Calu3 (cell line): ENCODE measurements around the gene SYT12. TPM values are rescaled to one million over a fixed set of nuclear protein-coding genes. Genes with fewer than 3 reads are reported as not detected.

Experiments
- BruUV-seq: library from RNA; stranded (reverse); fragments of 400-500 nt; replicated peaks from 2 replicates; lab custom pipeline; 2021; lab: Mats Ljungman, UMichigan
- CTCF ChIA-PET: fragments of 300-600 bp; sonication (Branson Sonifier 250); formaldehyde crosslinking; loops from one replicate; lab custom pipeline; 2022; ENCODE audit warnings: antibody characterized with exemption; lab: Charles Lee
- DNase-seq: peaks from one replicate; pipeline ENCODE4 v3.0.0; 2022
- H3K27ac Mint-ChIP-seq: one replicate; pipeline ENCODE4 v1.8.0; 2022; ENCODE audit warnings: mixed read lengths; ENCODE audit not compliant: unreplicated experiment
- H3K27me3 Mint-ChIP-seq: one replicate; pipeline ENCODE4 v1.8.0; 2022; ENCODE audit warnings: mixed read lengths; ENCODE audit not compliant: unreplicated experiment
- H3K36me3 Mint-ChIP-seq: one replicate; pipeline ENCODE4 v1.8.0; 2022; ENCODE audit warnings: mild to moderate bottlenecking, moderate library complexity, mixed read lengths; ENCODE audit not compliant: insufficient read depth, unreplicated experiment
- H3K4me1 Mint-ChIP-seq: one replicate; pipeline ENCODE4 v1.8.0; 2022; ENCODE audit warnings: mild to moderate bottlenecking, low read depth, mixed read lengths; ENCODE audit not compliant: unreplicated experiment
- H3K4me3 Mint-ChIP-seq: one replicate; pipeline ENCODE4 v1.8.0; 2022; ENCODE audit warnings: mild to moderate bottlenecking, low read depth, moderate library complexity, mixed read lengths; ENCODE audit not compliant: unreplicated experiment
- H3K9me3 Mint-ChIP-seq: one replicate; pipeline ENCODE4 v1.8.0; 2022; ENCODE audit warnings: low read depth, mixed read lengths; ENCODE audit not compliant: unreplicated experiment
- intact Hi-C: fragments of 100-400 bp; cut with micrococcal nuclease; formaldehyde crosslinking; loops from one replicate; pipeline ENCODE4 v1.10.0; 2022; ENCODE audit not compliant: unreplicated experiment
- total RNA-seq: library from RNA; stranded (reverse); gene quantifications from 2 replicates; pipeline ENCODE4 v1.2.3, GENCODE V29; 2022
- TF ChIP-seq, protein P1 (sequence below): fragments of 200-600 bp; IDR thresholded peaks from one replicate; pipeline ENCODE4 v1.8.0; 2022; ENCODE audit warnings: antibody characterized with exemption; ENCODE audit not compliant: unreplicated experiment

SYT12 gene
- total RNA-seq, 1 experiment from 2014 or later: 6.4 TPM

DNA sequence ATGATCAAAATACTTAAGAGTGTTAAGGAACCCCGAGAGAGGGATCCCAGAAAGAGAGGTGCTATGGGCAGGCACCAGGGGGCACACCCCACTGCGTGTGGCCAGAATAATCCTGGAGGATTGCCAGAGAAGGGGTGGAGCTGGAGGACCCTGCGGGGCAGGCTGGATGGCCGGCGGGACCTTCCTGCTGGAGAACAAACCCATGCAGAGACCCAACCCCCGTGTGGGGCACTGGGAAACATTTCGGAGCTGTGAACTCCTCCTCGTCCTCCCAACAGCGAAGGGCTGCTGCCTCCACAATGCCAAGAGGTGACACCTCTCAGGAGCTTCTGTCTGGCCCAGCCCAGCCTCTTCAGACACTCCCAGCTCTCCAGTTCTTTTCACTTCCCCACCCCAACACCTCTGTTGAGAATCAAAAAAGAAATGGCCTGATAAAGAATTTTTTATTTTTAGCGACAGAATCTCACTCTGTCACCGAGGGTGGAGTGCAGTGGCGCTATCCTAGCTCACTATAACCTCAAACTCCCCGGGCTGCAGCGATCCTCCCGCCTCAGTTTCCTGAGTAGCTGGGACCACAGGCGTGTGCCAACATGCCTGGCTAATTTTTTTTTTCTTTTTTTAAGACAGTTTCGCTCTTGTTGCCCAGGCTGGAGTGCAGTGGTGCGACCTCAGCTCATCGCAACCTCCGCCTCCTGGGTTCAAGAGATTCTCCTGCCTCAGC is 59.3 kb downstream of the SYT12 start:
- TF ChIP-seq, protein P1, sequence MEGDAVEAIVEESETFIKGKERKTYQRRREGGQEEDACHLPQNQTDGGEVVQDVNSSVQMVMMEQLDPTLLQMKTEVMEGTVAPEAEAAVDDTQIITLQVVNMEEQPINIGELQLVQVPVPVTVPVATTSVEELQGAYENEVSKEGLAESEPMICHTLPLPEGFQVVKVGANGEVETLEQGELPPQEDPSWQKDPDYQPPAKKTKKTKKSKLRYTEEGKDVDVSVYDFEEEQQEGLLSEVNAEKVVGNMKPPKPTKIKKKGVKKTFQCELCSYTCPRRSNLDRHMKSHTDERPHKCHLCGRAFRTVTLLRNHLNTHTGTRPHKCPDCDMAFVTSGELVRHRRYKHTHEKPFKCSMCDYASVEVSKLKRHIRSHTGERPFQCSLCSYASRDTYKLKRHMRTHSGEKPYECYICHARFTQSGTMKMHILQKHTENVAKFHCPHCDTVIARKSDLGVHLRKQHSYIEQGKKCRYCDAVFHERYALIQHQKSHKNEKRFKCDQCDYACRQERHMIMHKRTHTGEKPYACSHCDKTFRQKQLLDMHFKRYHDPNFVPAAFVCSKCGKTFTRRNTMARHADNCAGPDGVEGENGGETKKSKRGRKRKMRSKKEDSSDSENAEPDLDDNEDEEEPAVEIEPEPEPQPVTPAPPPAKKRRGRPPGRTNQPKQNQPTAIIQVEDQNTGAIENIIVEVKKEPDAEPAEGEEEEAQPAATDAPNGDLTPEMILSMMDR: no peak
- peaks cover 16% of the 10 kb centered on the region for H3K4me1 Mint-ChIP-seq
- BruUV-seq: no TSS peak
- intact Hi-C loops: loop anchor here (5.0 kb wide), 1 partner anchor 85 kb away; no protein-coding TSS in a partner anchor
- H3K27me3 Mint-ChIP-seq: no peaks in the 10 kb centered on the region
- no peak overlapping the region for H3K27ac Mint-ChIP-seq
- CTCF ChIA-PET: interaction anchor here (1.4 kb wide), 1 partner anchor 724 kb away, joined by 4 read pairs; no protein-coding TSS in a partner anchor
- H3K36me3 Mint-ChIP-seq: no peaks in the 10 kb centered on the region
- no peaks in the 10 kb centered on the region for H3K9me3 Mint-ChIP-seq
- DNase-seq: peak; percentile 49
- H3K4me3 Mint-ChIP-seq: no peak overlapping the region

DNA sequence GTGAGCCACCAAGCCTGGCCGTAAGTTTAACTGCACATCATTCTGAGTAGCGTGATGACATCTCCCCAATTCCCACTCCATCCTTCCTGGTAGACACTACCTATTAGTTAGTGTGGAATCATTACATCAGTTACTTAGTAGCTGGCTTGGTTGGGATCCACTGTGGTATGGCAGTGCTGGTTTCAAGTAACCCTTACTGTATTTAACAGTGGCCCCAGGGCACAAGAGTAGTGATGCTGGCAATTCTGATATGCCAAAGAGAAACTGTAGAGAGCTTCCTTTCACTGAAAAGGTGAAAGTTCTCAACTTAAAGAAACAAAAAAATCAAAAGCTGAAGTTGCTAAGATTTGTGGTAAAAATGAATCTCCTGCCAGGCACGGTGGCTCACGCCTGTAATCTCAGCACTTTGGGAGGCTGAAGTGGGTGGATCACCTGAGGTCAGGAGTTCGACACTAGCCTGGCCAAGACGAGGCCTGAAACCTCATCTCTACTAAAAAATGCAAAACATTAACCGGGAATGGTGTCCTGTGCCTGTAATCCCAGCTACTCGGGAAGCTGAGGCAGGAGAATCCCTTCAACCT is 60.9 kb downstream of the SYT12 start:
- Mint-ChIP-seq H3K27me3 (no peaks in the 10 kb centered on the region), H3K4me3 (no peak overlapping the region), H3K9me3 (no peaks in the 10 kb centered on the region), H3K4me1 (peaks cover 13% of the 10 kb centered on the region), H3K36me3 (no peaks in the 10 kb centered on the region), H3K27ac (no peak overlapping the region)
- TF ChIP-seq, protein P1: no peak
- DNase-seq: no peak
- BruUV-seq: no TSS peak
- CTCF ChIA-PET: interaction anchor here (0.5 to 0.7 kb wide), 4 partner anchors 62 to 1013 kb away, joined by 3 to 4 read pairs (median 3); no protein-coding TSS in a partner anchor
- intact Hi-C loops: loop anchor here (5.0 kb wide), 1 partner anchor 83 kb away; no protein-coding TSS in a partner anchor

DNA sequence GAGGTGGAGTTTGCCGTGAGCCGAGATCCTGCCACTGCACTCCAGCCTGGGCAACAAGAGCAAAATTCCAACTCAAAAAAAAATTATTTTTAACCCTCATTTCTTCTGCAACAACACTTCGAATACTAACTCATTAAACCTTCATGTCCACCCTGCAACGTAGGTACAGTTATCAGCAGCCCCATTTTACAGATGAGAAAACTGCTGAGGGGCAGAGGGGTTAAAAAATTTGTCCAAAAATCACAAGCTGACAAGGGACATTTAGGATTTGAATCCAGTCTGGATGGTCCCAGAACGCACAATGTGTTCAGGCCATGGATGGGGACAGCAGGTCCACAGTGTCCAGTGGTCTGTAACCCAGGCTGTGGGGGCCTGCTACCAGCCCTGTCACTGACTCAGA is 62.7 kb downstream of the SYT12 start:
- no peak for DNase-seq
- intact Hi-C loops: no loop called here
- CTCF ChIA-PET: no interaction called here
- Mint-ChIP-seq H3K27me3 (no peaks in the 10 kb centered on the region), H3K4me3 (no peak overlapping the region), H3K4me1 (peaks cover 7% of the 10 kb centered on the region), H3K27ac (no peak overlapping the region), H3K36me3 (no peaks in the 10 kb centered on the region), H3K9me3 (no peaks in the 10 kb centered on the region)
- no TSS peak for BruUV-seq
- TF ChIP-seq, protein P1: no peak

DNA sequence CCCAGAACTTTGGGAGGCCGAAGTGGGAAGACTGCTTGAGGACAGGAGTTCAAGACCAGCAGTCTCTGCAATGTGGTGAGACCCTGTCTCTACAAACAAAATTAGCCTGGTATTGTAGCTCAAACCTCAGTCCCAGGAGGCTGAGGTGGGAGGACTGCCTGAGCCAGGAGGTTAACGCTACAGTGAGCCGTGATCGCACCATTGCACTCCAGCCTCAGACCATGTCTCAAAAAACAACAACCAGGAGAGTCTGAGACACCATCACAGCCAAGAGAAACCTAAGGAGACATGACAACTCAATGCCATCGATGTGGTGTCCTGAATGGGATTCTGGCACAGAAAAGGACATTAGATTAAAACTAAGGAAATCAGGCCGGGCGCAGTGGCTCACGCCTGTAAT is 67.8 kb downstream of the SYT12 start:
- TF ChIP-seq, protein P1: no peak
- Mint-ChIP-seq H3K9me3 (no peaks in the 10 kb centered on the region), H3K27me3 (no peaks in the 10 kb centered on the region), H3K36me3 (no peaks in the 10 kb centered on the region), H3K4me3 (no peak overlapping the region), H3K27ac (no peak overlapping the region), H3K4me1 (no peaks in the 10 kb centered on the region)
- BruUV-seq: no TSS peak
- intact Hi-C loops: no loop called here
- DNase-seq: no peak
- CTCF ChIA-PET: no interaction called here
